ENCODE measurements around the gene AGBL3.
"Not testable (repeated sequence)": the region's sequence is repeated elsewhere in the genome, so short reads cannot be mapped to it uniquely, and the experiment has no call there.

AGBL3 gene

GRCh38 chr7:135076882-135077281 lies 90.6 kb downstream of the AGBL3 start:
- DNase-seq (ENCODE audit: low read depth in 2 of 2) = no peak

GRCh38 chr7:135077642-135078041 lies 91.3 kb downstream of the AGBL3 start:
- no peak for DNase-seq (ENCODE audit: low read depth in 2 of 2)

GRCh38 chr7:135078051-135078450 lies 91.7 kb downstream of the AGBL3 start:
- no peak for DNase-seq (ENCODE audit: low read depth in 2 of 2)

- DNase-seq (ENCODE audit: low read depth in 2 of 2) = no peak
These were observed 92.8 kb downstream of the AGBL3 start for GRCh38 chr7:135079068-135079467.

- no peak for DNase-seq (ENCODE audit: low read depth in 2 of 2)
These were observed 96.7 kb downstream of the AGBL3 start for GRCh38 chr7:135083005-135083404.

- no peak for DNase-seq (ENCODE audit: low read depth in 2 of 2)
These were observed 102.3 kb downstream of the AGBL3 start for GRCh38 chr7:135088566-135088965.

- DNase-seq (ENCODE audit: low read depth in 2 of 2) = no peak
These were observed 105.4 kb downstream of the AGBL3 start for GRCh38 chr7:135091717-135092116.

GRCh38 chr7:135094472-135095237 lies 108.3 kb downstream of the AGBL3 start:
- no peak for DNase-seq (ENCODE audit: low read depth in 2 of 2)

- no peak for DNase-seq (ENCODE audit: low read depth in 2 of 2)
These were observed 109.1 kb downstream of the AGBL3 start for GRCh38 chr7:135095450-135095849.

- no peak for DNase-seq (ENCODE audit: low read depth in 2 of 2)
These were observed 112.1 kb downstream of the AGBL3 start for GRCh38 chr7:135098391-135098790.

GRCh38 chr7:135100856-135101255 lies 114.5 kb downstream of the AGBL3 start:
- no peak for DNase-seq (ENCODE audit: low read depth in 2 of 2)

GRCh38 chr7:135102372-135102771 lies 116.1 kb downstream of the AGBL3 start:
- DNase-seq (ENCODE audit: low read depth in 2 of 2) = no peak

GRCh38 chr7:135109562-135109961 lies 123.3 kb downstream of the AGBL3 start:
- no peak for DNase-seq (ENCODE audit: low read depth in 2 of 2)

- DNase-seq (ENCODE audit: low read depth in 2 of 2) = no peak
These were observed 123.7 kb downstream of the AGBL3 start for GRCh38 chr7:135109976-135110375.

GRCh38 chr7:135111379-135111778 lies 125.1 kb downstream of the AGBL3 start:
- no peak for DNase-seq (ENCODE audit: low read depth in 2 of 2)

- DNase-seq (ENCODE audit: low read depth in 2 of 2) = no peak
These were observed 128.3 kb downstream of the AGBL3 start for GRCh38 chr7:135114622-135115021.

- DNase-seq (ENCODE audit: low read depth in 2 of 2) = no peak
These were observed 130.8 kb downstream of the AGBL3 start for GRCh38 chr7:135117096-135117495.

GRCh38 chr7:135121868-135122267 lies 135.6 kb downstream of the AGBL3 start:
- DNase-seq (ENCODE audit: low read depth in 2 of 2) = no peak

- DNase-seq (ENCODE audit: low read depth in 2 of 2) = not testable (repeated sequence)
These were observed 138.3 kb downstream of the AGBL3 start for GRCh38 chr7:135124631-135125030.

- DNase-seq (ENCODE audit: low read depth in 2 of 2) = no peak
These were observed 142.6 kb downstream of the AGBL3 start for GRCh38 chr7:135128931-135129330.

GRCh38 chr7:135129579-135129978 lies 143.3 kb downstream of the AGBL3 start:
- DNase-seq (ENCODE audit: low read depth in 2 of 2) = no peak

- DNase-seq (ENCODE audit: low read depth in 2 of 2) = no peak
These were observed 157.8 kb downstream of the AGBL3 start for GRCh38 chr7:135143885-135144668.

- DNase-seq (ENCODE audit: low read depth in 2 of 2) = no peak
These were observed 161.1 kb downstream of the AGBL3 start for GRCh38 chr7:135147341-135147898.
